H9 (cell line): Measurements from ENCODE around the gene TMCC3. TPM values are rescaled to one million over a fixed set of nuclear protein-coding genes. Genes with fewer than 3 reads are reported as not detected.

ENCODE experiments used
- DNase-seq: peaks from one replicate; pipeline ENCODE4 v3.0.0-alpha.2; 2017
- H2AFZ ChIP-seq: one replicate; pipeline ENCODE4 v1.6.1; 2013; ENCODE audit warnings: mild to moderate bottlenecking, low read length, control low read depth, moderate library complexity
- H2AK5ac ChIP-seq: 2 replicates; pipeline ENCODE4 v1.6.1; 2013; ENCODE audit warnings: low read length, control low read depth, mixed read lengths; ENCODE audit not compliant: insufficient read length
- H2BK120ac ChIP-seq: one replicate; pipeline ENCODE4 v1.6.1; 2013; ENCODE audit warnings: low read depth, mild to moderate bottlenecking, low read length, control low read depth, inconsistent platforms; ENCODE audit not compliant: poor library complexity, severe bottlenecking
- H2BK12ac ChIP-seq: 2 replicates; pipeline ENCODE4 v1.6.1; 2013; ENCODE audit warnings: low read length, control low read depth, mixed read lengths, low read depth; ENCODE audit not compliant: insufficient read length
- H2BK15ac ChIP-seq: 2 replicates; pipeline ENCODE4 v1.6.1; 2013; ENCODE audit warnings: low read depth, low read length, control low read depth
- H2BK20ac ChIP-seq: one replicate; pipeline ENCODE4 v1.6.1; 2013; ENCODE audit warnings: low read depth, mild to moderate bottlenecking, low read length, control low read depth, inconsistent platforms; ENCODE audit not compliant: poor library complexity, severe bottlenecking
- H2BK5ac ChIP-seq: 2 replicates; pipeline ENCODE4 v1.6.1; 2013; ENCODE audit warnings: low read length, control low read depth, mixed read lengths; ENCODE audit not compliant: insufficient read length
- H3K14ac ChIP-seq: 2 replicates; pipeline ENCODE4 v1.6.1; 2013; ENCODE audit warnings: low read length, control low read depth; ENCODE audit not compliant: insufficient read depth
- H3K18ac ChIP-seq: 2 replicates; pipeline ENCODE4 v1.6.1; 2013; ENCODE audit warnings: low read depth, mild to moderate bottlenecking, mixed read lengths, low read length, control low read depth; ENCODE audit not compliant: insufficient read length
- H3K23ac ChIP-seq: 2 replicates; pipeline ENCODE4 v1.6.1; 2013; ENCODE audit warnings: low read length, control low read depth, mixed read lengths, low read depth; ENCODE audit not compliant: insufficient read length
- H3K23me2 ChIP-seq: 2 replicates; pipeline ENCODE4 v1.6.1; 2013; ENCODE audit warnings: low read depth, mild to moderate bottlenecking, mixed read lengths, low read length, control low read depth; ENCODE audit not compliant: insufficient read length, poor library complexity, severe bottlenecking
- H3K27ac ChIP-seq: 2 replicates; pipeline ENCODE4 v1.5.1; 2013; ENCODE audit warnings: low read length, control low read depth, mixed read lengths, low read depth; ENCODE audit not compliant: insufficient read length
- H3K27me3 ChIP-seq: 2 replicates; pipeline ENCODE4 v1.6.1; 2013; ENCODE audit warnings: low read length, control low read depth, inconsistent platforms; ENCODE audit not compliant: insufficient read depth
- H3K4ac ChIP-seq: 2 replicates; pipeline ENCODE4 v1.6.1; 2013; ENCODE audit warnings: low read depth, mild to moderate bottlenecking, control low read depth, inconsistent platforms, low read length, moderate library complexity
- H3K4me1 ChIP-seq: 2 replicates; pipeline ENCODE4 v1.6.1; 2013; ENCODE audit warnings: low read length, control low read depth, inconsistent platforms; ENCODE audit not compliant: insufficient read depth
- H3K4me2 ChIP-seq: 2 replicates; pipeline ENCODE4 v1.6.1; 2013; ENCODE audit warnings: low read length, control low read depth, mixed read lengths; ENCODE audit not compliant: insufficient read length, insufficient read depth
- H3K56ac ChIP-seq: 2 replicates; pipeline ENCODE4 v1.6.1; 2013; ENCODE audit warnings: low read depth, mild to moderate bottlenecking, mixed read lengths, low read length, control low read depth; ENCODE audit not compliant: insufficient read length
- H3K79me1 ChIP-seq: 2 replicates; pipeline ENCODE4 v1.6.1; 2013; ENCODE audit warnings: low read depth, mild to moderate bottlenecking, moderate library complexity, low read length, control low read depth, inconsistent platforms; ENCODE audit not compliant: insufficient read depth, poor library complexity, severe bottlenecking
- H3K79me2 ChIP-seq: 2 replicates; pipeline ENCODE4 v1.6.1; 2013; ENCODE audit warnings: low read length, control low read depth, inconsistent platforms; ENCODE audit not compliant: insufficient read depth
- H3K9ac ChIP-seq: 2 replicates; pipeline ENCODE4 v1.6.1; 2013; ENCODE audit warnings: low read length, control low read depth, mixed read lengths; ENCODE audit not compliant: insufficient read length; ENCODE audit errors: extremely low read depth
- H3K9me3 ChIP-seq: one replicate; pipeline ENCODE4 v1.6.1; 2013; ENCODE audit warnings: low read depth, low read length, inconsistent platforms; ENCODE audit not compliant: control insufficient read depth
- H3T11ph ChIP-seq: one replicate; pipeline ENCODE4 v1.6.1; 2013; ENCODE audit warnings: mild to moderate bottlenecking, low read length, control low read depth, inconsistent platforms
- H4K20me1 ChIP-seq: one replicate; pipeline ENCODE4 v1.6.1; 2013; ENCODE audit not compliant: control insufficient read depth, insufficient read length, insufficient read depth
- H4K5ac ChIP-seq: 2 replicates; pipeline ENCODE4 v1.6.1; 2013; ENCODE audit warnings: low read depth, mild to moderate bottlenecking, mixed read lengths, low read length, control low read depth; ENCODE audit not compliant: insufficient read length
- H4K8ac ChIP-seq: replicated peaks from 2 replicates; pipeline ENCODE4 v1.6.1; 2013; ENCODE audit warnings: low read length, control low read depth, mixed read lengths, low read depth; ENCODE audit not compliant: insufficient read length
- H4K91ac ChIP-seq: 2 replicates; pipeline ENCODE4 v1.6.1; 2013; ENCODE audit warnings: low read depth, mild to moderate bottlenecking, moderate library complexity, mixed read lengths, low read length, control low read depth; ENCODE audit not compliant: insufficient read length
- H3K27ac Mint-ChIP-seq, 3 experiments: 2 replicates in 2 of 3; 3 replicates in 1 of 3; pipeline ENCODE4 v1.8.0; 2020 to 2021; ENCODE audit warnings: mixed read lengths in 3 of 3, mild to moderate bottlenecking in 1 of 3, moderate library complexity in 1 of 3
- H3K27me3 Mint-ChIP-seq: 2 replicates; pipeline ENCODE4 v1.8.0; 2021; ENCODE audit warnings: low read depth, mild to moderate bottlenecking, moderate library complexity, mixed read lengths
- H3K36me3 Mint-ChIP-seq, 3 experiments: 2 replicates in 2 of 3; 3 replicates in 1 of 3; pipeline ENCODE4 v1.8.0; 2020 to 2021; ENCODE audit warnings: low read depth in 3 of 3, mixed read lengths in 3 of 3; ENCODE audit not compliant: insufficient read depth in 1 of 3
- H3K4me1 Mint-ChIP-seq, 2 experiments: 2 replicates each; pipeline ENCODE4 v1.8.0; 2020; ENCODE audit warnings: mixed read lengths in 2 of 2
- H3K4me3 Mint-ChIP-seq, 2 experiments: 2 replicates in 1 of 2; 3 replicates in 1 of 2; pipeline ENCODE4 v1.8.0; 2020 to 2021; ENCODE audit warnings: mild to moderate bottlenecking in 2 of 2, mixed read lengths in 2 of 2, moderate library complexity in 1 of 2
- H3K9me3 Mint-ChIP-seq, 2 experiments: 2 replicates in 1 of 2; 3 replicates in 1 of 2; pipeline ENCODE4 v1.8.0; 2020; ENCODE audit warnings: mild to moderate bottlenecking in 2 of 2, mixed read lengths in 2 of 2, moderate library complexity in 1 of 2
- CTCF ChIP-seq: fragments of 200-600 bp; sonication (generic); conservative IDR thresholded peaks from 3 replicates; pipeline ENCODE4 v1.8.0; 2021; ENCODE audit warnings: antibody characterized with exemption, mild to moderate bottlenecking
- WGBS: extraction: QIAGEN DNeasy Blood & Tissue Kit; methylation state at CpG from one replicate; pipeline ENCODE4 v1.1.7; 2013; ENCODE audit warnings: missing lambda C conversion rate, low lambda C conversion rate, mixed read lengths; ENCODE audit not compliant: insufficient read length; ENCODE audit errors: extremely low coverage; 5-methylcytosine and 5-hydroxymethylcytosine counted together
- total RNA-seq: library from RNA; stranded (reverse); gene quantifications from 2 replicates; pipeline ENCODE4 v1.2.1, GENCODE V29; 2021

Gene TMCC3
- total RNA-seq, 1 experiment from 2014 or later = 0.87 TPM

- Histone ChIP-seq H4K5ac (no peak overlapping the region), H2BK120ac (no peak overlapping the region), H3K14ac (no peak overlapping the region), H2BK15ac (no peak overlapping the region), H3K4me2 (no peak overlapping the region), H3K4me1 (no peaks in the 10 kb centered on the region), H4K8ac (no peak overlapping the region), H3K79me1 (no peaks in the 10 kb centered on the region), H3K79me2 (no peaks in the 10 kb centered on the region), H3T11ph (no peak overlapping the region), H3K9me3 (no peaks in the 10 kb centered on the region), H2AFZ (no peak overlapping the region), H3K27ac (no peak overlapping the region), H2BK20ac (no peak overlapping the region), H3K18ac (no peak overlapping the region), H2BK12ac (no peak overlapping the region), H4K20me1 (no peaks in the 10 kb centered on the region), H2AK5ac (no peak overlapping the region), H2BK5ac (no peak overlapping the region), H3K9ac (no peak overlapping the region), H3K4ac (no peak overlapping the region), H3K23ac (no peak overlapping the region), H3K23me2 (no peaks in the 10 kb centered on the region), H4K91ac (no peak overlapping the region), H3K27me3 (no peaks in the 10 kb centered on the region), H3K56ac (no peak overlapping the region)
- no CpG with 5 or more reads among the region's 6 CpGs for WGBS
- TF ChIP-seq CTCF = no peak
- Mint-ChIP-seq H3K4me3 (no peak overlapping the region), H3K27me3 (no peaks in the 10 kb centered on the region; the same call in 1 of the 2 replicates), H3K9me3 (no peaks in the 10 kb centered on the region), H3K27ac (no peak overlapping the region), H3K4me1 (peaks cover 0 to 3% of the 10 kb centered on the region in 2 experiments; a peak in 2 of 4 replicates), H3K36me3 (no peaks in the 10 kb centered on the region)
- DNase-seq = no peak
Measured at GRCh38 chr12:94567761-94568160, 82.6 kb downstream of the TMCC3 start.
